Measurements from ENCODE around the gene NEK4. TPM values are rescaled to one million over a fixed set of nuclear protein-coding genes. Genes with fewer than 3 reads are reported as not detected.
A peak's percentile ranks its signal among the peaks of the same experiment; 100 is the strongest.

NEK4 gene
- total and polyA plus RNA-seq, 2 experiments from 2014 or later, result 12.4 to 14.7 TPM

GRCh38 chr3:52684184-52684583 is 86.6 kb downstream of the NEK4 start:
- H3K9me3 ChIP-seq (ENCODE audit: low read depth), result no peaks in the 10 kb centered on the region
- H3K36me3 ChIP-seq, result peaks cover 34% of the 10 kb centered on the region
- no peak overlapping the region for H3K27ac ChIP-seq
- DNase-seq (ENCODE audit: low read depth in 1 of 2, low spot score in 1 of 2), result no peak
- TF ChIP-seq CTCF (IDR thresholded peaks at IDR 0.05; ENCODE audit: low read depth, low read length), result no peak
- peaks cover 22% of the 10 kb centered on the region for H3K4me1 ChIP-seq (ENCODE audit: low read depth)
- no peaks in the 10 kb centered on the region for H3K27me3 ChIP-seq
- H3K4me3 ChIP-seq, result peak overlapping the region; percentile 91

GRCh38 chr3:52683611-52684010 is 87.1 kb downstream of the NEK4 start:
- no peak for TF ChIP-seq CTCF (IDR thresholded peaks at IDR 0.05; ENCODE audit: low read depth, low read length)
- H3K4me3 ChIP-seq, result no peak overlapping the region
- H3K9me3 ChIP-seq (ENCODE audit: low read depth), result no peaks in the 10 kb centered on the region
- H3K27ac ChIP-seq, result no peak overlapping the region
- peaks cover 22% of the 10 kb centered on the region for H3K4me1 ChIP-seq (ENCODE audit: low read depth)
- H3K27me3 ChIP-seq, result no peaks in the 10 kb centered on the region
- peaks cover 34% of the 10 kb centered on the region for H3K36me3 ChIP-seq
- peak in 1 of 2 donors; percentile 32 for DNase-seq (ENCODE audit: low read depth in 1 of 2, low spot score in 1 of 2)

GRCh38 chr3:52682016-52682415 is 88.7 kb downstream of the NEK4 start:
- H3K27ac ChIP-seq, result peak overlapping the region; percentile 45
- peaks cover 35% of the 10 kb centered on the region for H3K36me3 ChIP-seq
- H3K4me1 ChIP-seq (ENCODE audit: low read depth), result peaks cover 22% of the 10 kb centered on the region
- H3K27me3 ChIP-seq, result no peaks in the 10 kb centered on the region
- no peaks in the 10 kb centered on the region for H3K9me3 ChIP-seq (ENCODE audit: low read depth)
- no peak overlapping the region for H3K4me3 ChIP-seq
- peak; percentile 25 for TF ChIP-seq CTCF (IDR thresholded peaks at IDR 0.05; ENCODE audit: low read depth, low read length)
- DNase-seq (ENCODE audit: low read depth in 1 of 2, low spot score in 1 of 2), result peak; percentile 27 to 84

GRCh38 chr3:52681596-52681995 is 89.1 kb downstream of the NEK4 start:
- Histone ChIP-seq H3K9me3 (ENCODE audit: low read depth) (no peaks in the 10 kb centered on the region), H3K36me3 (peaks cover 39% of the 10 kb centered on the region), H3K27ac (peak overlapping the region; percentile 45), H3K4me3 (no peak overlapping the region), H3K27me3 (no peaks in the 10 kb centered on the region), H3K4me1 (ENCODE audit: low read depth) (peaks cover 20% of the 10 kb centered on the region)
- no peak for TF ChIP-seq CTCF (IDR thresholded peaks at IDR 0.05; ENCODE audit: low read depth, low read length)
- no peak for DNase-seq (ENCODE audit: low read depth in 1 of 2, low spot score in 1 of 2)

- TF ChIP-seq CTCF (IDR thresholded peaks at IDR 0.05; ENCODE audit: low read depth, low read length), result no peak
- Histone ChIP-seq H3K36me3 (peaks cover 45% of the 10 kb centered on the region), H3K4me1 (ENCODE audit: low read depth) (peaks cover 18% of the 10 kb centered on the region), H3K4me3 (no peak overlapping the region), H3K27ac (no peak overlapping the region), H3K27me3 (no peaks in the 10 kb centered on the region), H3K9me3 (ENCODE audit: low read depth) (no peaks in the 10 kb centered on the region)
- DNase-seq (ENCODE audit: low read depth in 1 of 2, low spot score in 1 of 2), result peak in 1 of 2 donors; percentile 66
Observed at GRCh38 chr3:52679811-52680210, 90.9 kb downstream of the NEK4 start.

GRCh38 chr3:52679199-52679538 is 91.6 kb downstream of the NEK4 start:
- DNase-seq (ENCODE audit: low read depth in 1 of 2, low spot score in 1 of 2), result peak in 1 of 2 donors; percentile 53
- Histone ChIP-seq H3K9me3 (ENCODE audit: low read depth) (no peaks in the 10 kb centered on the region), H3K4me3 (no peak overlapping the region), H3K4me1 (ENCODE audit: low read depth) (peaks cover 12% of the 10 kb centered on the region), H3K27ac (no peak overlapping the region), H3K36me3 (peaks cover 47% of the 10 kb centered on the region), H3K27me3 (no peaks in the 10 kb centered on the region)
- TF ChIP-seq CTCF (IDR thresholded peaks at IDR 0.05; ENCODE audit: low read depth, low read length), result no peak

All from cardiac muscle cell (in vitro differentiated cells and primary cell).